Frontal cortex (tissue), 4 donors: Measurements from ENCODE around the gene PPP2R3B. TPM values are rescaled to one million over a fixed set of nuclear protein-coding genes. Genes with fewer than 3 reads are reported as not detected.
"Not testable (repeated sequence)": the region's sequence is repeated elsewhere in the genome, so short reads cannot be mapped to it uniquely, and the experiment has no call there.

Source experiments
- DNase-seq, 2 donors: peaks; one replicate each; pipeline ENCODE4 v3.0.0; 2012; ENCODE audit warnings: low spot score in 2 of 2
- FAIRE-seq: peaks from 2 replicates; lab custom pipeline; 2012; peaks lifted over from hg19 to GRCh38; lab: Jason Lieb, UNC
- total RNA-seq: library from RNA; depleted of rRNA; stranded (reverse); fragments of >200 nt; gene quantifications from one replicate; pipeline ENCODE4 v1.2.3, GENCODE V29; 2014
- donor health status: control.
- donor health status: control.
- donor health status: control.

PPP2R3B gene
- total RNA-seq, 1 donor from 2014 or later = 17.1 TPM

DNA sequence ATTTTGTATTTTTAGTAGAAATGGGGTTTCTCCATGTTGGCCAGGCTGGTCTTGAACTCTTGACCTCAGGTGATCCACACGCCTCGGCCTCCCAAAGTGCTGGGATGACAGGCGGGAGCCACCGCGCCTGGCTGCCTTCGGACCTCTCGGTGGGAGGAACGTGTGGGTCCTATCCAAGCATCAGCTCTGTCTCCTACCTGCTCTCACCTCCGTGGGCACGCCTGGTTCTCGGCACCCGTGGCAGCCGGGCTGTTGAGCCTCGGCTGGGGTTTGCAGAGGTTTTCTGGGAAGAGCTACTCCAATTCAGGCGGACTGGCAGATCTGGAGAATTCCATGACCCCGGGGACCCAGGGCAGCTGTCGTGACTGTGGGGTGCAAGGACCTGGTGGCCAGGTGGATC is 23.6 kb upstream of the PPP2R3B start:
- no peak for DNase-seq
- no peak for FAIRE-seq

DNA sequence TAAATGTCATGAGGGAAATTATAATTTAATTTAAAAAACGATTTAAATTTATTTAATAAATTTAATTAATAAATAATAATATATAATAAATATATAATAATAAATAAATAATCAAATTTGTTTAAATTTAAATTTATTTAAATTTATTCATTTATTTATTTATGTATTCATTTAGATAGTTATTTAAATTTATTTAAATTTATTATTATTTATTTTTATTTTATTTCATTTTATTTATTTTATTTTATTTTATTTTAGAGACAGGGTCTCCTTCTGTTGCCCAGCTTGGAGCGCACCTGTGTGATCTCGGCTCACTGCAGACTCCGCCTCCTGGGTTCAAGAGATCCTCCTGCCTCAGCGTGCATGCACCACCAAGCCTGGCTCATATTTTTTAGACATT is 18.4 kb upstream of the PPP2R3B start:
- FAIRE-seq (peak; percentile 99), DNase-seq (no peak)

DNA sequence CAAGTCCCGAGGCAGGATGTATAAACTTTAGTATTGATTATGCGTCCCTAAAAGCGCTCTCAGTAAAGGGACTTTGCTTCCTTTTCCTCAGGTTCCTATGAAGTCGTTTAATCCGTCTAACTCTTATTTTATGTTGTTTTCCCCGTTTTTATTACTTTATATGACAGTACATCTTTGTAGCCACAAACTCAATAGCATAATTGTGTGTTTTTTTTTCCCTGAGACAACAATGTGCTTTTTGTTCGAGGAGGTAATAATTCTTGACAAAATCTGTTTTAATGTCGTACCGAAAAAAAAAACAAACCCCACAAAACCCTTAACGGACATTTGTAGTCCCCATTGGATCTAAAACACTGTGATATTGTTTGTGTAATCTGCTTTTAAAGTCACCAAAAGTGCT is 17.9 kb upstream of the PPP2R3B start:
- DNase-seq (no peak), FAIRE-seq (no peak)

DNA sequence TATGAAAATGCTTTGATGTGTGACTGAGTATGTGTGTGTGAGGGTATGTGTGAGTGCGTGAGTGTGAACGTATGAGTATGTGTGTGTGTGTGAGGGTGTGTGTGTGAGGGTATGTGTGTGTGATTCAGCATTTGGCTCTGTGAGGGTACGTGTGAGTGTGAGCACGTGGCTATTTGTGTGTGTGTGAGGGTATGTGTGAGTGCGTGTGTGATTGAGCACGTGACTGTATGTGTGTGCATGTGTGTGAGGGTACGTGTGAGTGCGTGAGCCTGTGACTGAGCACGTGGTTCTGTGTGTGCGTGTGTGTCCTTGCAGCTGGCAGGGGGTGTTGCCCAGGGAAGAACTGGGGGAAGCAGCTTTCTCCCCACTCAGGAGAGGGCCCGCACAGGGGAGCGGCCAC is 16.1 kb upstream of the PPP2R3B start:
- FAIRE-seq (no peak), DNase-seq (no peak)

DNA sequence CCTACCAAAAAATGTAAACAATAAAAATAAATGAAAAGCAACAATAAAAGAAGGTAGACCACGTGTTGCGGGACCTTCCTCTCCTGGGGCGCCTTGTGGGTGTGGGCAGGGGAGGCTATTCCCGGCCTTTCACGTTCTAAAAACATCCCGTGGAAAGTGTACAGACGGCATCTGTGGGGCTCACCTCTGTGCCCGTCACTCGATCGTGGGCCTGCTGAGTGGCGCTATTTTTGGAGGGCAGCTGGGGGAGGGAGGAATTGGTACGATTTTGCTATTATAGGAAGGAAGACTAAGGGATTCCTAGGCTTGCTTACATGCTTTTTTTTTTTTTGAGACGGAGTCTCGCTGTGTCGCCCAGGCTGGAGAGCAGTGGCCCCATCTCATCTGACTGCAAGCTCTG is 13.6 kb upstream of the PPP2R3B start:
- DNase-seq (no peak), FAIRE-seq (no peak)

DNA sequence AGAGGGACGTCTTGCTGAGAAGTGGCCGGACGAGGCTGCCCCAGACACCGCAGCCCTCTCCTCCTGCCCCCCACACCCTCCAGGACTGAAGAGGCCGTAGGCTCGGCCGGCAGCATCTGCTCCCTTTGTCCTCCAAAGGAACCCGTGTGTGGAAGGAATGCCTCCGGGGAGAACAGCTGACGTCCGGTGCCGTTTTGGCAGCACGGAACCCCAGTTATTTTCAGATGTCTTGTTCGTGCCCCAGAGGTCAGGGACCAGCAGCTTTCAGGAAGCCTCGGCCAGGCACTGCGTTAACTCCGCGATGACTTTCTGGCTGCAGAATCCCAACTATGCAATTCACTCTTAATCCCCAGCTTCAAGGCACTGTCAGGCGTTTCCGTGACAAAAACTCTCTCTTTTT is 10.9 kb upstream of the PPP2R3B start:
- FAIRE-seq = no peak
- no peak for DNase-seq

DNA sequence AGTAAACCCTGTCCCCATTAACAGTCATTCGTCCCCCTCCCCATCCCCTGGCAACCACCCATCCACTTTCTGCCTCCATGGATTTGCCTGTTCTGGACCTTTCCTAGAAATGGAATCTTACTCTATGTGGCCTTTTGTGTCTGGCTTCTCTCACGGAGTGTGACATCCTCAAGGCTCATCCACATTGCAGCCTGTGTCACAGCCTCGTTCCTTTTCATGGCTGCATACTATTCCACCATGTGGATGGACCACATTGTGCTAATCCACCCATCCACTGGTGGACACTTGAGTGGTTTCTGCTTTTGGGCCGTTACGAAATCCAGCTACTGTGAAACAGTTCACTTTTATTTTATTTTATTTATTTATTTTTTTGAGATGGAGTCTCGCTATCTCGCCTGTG is 8.1 kb upstream of the PPP2R3B start:
- FAIRE-seq = no peak
- DNase-seq = no peak

DNA sequence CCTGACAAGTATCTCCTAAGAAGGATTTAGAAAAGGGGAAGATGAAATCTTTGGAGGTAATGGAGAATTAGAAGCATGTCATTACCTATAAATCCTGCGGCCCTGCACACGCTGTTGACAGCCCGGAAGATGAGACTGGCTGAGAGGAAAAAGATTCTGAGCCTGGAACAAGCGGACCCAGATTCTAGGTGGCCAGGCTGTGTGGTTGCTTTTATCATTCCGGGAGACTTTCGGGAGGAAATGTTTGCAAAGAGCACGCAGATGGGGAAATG is 5.8 kb upstream of the PPP2R3B start:
- FAIRE-seq (no peak), DNase-seq (no peak)

DNA sequence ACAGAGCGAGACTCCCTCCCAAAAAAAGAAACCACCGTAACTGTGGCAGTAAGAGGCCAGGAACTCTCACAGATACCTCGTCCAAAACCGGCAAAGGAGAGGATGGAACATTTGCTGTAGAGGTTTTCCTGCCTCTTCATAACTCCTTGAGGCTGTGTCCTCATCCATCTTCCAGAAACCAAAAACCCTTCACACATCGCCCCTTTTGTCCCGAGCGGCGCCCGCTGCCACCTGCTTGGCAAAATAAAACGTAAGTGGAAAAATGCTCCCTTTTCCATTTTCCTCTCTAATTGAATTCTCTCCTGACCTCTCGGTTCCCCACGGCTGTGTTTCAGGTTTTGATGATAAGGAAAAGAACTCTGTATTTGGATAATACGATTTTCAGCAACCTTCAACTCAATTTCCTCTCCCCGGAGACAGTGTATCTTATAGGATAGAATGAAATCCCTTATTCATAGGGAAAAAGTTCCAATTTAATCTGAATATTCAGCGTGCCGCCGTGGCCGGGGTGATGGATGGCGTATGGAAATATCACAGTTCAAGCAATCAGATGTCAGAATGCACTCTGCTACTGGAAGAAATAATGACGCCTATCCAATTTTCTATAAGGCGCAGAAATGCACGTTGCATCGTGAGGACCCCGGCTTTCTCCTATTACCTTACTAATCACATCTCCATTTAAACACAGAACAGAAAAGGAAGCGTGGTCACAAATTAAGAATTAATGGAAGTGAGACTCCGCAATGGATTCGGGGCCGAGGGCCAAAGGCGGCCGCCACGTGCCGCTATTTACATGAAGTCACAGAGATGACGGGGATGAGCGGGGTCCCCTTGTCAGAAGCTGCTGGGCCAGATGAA is 5.2 kb upstream of the PPP2R3B start:
- FAIRE-seq (no peak), DNase-seq (no peak)

DNA sequence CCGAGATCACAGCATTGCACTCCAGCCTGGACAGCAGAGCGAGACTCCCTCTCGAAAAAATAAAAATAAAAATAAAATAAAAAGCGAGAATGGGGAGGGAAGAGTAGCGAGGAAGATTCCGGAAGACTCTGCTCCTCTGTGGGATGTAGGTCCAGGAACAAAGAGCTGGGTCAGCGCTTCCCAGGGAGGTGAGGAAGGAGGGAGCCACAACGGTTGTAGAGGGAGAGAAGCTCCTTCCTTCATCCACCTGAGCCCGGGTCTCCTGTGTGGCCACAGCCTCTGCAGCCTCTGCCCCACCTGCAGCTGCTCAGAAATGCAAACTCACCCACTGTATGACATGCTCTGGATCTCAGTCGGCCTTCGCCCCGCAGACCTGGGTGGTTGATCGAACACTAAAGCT is 3.8 kb upstream of the PPP2R3B start:
- FAIRE-seq (no peak), DNase-seq (no peak)

DNA sequence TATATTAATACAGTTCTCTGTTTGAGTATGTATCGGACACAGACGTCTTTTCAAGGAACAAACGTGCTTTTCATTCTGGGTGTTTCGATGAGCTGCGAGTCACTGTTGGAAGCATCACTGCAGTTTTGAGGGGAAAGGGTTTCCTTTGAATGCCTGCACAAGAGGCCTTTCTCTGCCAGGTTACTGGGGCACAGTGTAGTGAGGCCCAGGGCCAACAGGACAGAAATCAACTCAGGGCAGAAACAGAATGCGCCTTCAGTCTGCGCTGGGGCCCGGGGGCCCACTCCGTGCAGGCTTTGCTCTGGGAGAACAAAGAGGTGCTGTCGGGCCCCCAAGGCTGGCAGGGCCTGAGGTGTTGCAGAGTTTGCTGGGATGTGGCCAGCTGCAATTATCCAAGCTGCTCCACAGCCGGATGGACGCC is 2.3 kb upstream of the PPP2R3B start:
- FAIRE-seq (peak; percentile 58), DNase-seq (no peak)

DNA sequence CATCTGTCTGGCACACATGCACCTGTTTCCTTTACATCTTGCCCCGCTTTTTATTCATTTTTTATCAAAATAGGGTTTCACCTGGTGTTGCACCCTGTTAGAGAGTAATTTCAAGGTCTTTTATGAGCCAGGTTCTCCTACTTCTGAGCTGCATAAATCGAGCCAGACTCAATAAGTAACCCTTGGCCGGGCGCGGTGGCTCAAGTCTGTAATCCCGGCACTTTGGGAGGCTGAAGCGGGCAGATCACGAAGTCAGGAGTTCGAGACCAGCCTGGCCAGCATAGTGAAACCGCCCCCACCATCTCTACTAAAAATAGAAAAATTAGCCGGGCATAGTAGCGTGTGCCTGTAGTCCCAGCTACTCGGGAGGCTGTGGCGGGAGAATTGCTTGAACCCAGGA is 1.0 kb upstream of the PPP2R3B start:
- DNase-seq (no peak), FAIRE-seq (no peak)

DNA sequence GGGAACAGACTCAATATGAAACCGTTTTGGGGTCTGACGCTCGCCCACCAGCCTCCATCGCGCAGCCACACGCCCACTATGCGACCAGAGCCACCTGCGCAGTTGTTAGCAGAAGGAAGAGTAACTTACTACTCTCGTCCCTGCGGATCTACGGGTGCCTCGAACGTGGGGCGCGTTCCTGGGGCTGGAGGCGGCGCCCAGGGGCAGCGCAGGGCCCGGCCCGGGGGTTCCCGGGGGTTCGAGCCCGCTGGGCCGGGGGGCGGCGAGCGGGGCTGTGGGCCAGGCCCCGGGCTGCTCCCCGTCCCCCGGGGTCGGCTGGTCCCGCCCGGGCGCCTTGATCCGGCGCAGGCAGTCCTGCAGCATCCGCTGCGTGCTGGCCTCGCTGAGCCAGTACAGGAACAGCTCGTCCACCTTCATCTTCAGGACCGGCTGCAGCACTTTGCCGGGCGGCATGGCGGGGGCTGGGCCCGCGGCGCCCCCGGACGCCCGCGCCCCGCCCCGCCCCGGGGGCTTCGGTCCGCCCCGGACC is 404 bp downstream of the PPP2R3B start:
- FAIRE-seq (no peak), DNase-seq (no peak)

DNA sequence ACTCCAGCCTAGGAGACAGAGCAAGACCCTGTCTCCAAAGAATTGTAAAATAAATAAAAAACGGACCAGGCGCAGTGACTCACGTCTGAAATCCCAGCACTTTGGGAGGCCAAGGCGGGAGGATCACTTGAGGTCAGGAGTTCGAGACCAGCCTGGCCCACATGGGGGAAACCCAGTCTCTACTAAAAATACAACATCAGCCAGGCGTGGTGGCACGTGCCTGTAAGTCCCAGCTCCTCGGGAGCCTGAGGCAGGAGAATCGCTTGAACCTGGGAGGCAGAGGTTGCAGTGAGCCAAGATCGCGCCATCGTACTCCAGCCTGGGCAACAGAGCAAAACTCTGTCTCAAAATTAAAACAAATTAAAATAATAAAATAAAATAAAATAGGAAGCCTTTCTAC is 971 bp downstream of the PPP2R3B start:
- FAIRE-seq, DNase-seq: not testable (repeated sequence)

DNA sequence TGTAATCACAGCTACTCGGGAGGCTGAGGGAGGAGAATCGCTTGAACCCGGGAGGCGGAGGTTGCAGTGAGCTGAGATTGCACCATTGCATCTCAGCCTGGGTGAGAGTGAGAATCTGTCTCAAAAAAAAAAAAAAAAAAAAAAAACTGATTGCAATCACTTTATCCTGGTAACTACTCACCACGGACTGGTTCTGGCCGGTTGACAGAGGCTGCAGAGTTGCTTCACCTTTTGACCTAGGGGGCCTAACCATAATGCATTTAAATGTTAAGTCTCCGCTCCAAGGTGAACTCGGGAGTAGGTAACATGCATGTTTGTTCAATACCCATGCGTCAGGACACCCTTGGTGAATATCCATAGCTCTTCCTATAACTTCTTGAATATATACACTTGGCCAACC is 1.8 kb downstream of the PPP2R3B start:
- DNase-seq (no peak), FAIRE-seq (no peak)

DNA sequence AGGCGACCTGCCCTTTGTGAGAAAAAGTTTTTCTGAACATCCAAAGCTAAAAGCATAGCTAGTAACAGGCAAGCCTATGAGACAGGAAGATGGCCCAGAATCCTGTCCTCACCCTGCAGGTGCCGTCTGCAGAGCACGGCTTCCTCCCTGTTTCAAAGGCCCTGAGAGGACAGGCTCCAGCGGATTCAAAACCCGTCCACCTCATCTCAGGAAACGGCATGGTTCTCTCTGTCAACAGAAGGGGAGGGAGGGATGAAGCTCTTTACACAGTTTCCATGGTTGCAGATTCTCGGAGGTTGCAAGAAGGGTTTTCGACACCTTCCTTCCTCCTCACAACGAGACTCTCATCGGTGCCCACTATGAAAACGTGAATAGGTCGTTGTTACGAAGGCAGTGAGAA is 8.3 kb downstream of the PPP2R3B start:
- no peak for DNase-seq

DNA sequence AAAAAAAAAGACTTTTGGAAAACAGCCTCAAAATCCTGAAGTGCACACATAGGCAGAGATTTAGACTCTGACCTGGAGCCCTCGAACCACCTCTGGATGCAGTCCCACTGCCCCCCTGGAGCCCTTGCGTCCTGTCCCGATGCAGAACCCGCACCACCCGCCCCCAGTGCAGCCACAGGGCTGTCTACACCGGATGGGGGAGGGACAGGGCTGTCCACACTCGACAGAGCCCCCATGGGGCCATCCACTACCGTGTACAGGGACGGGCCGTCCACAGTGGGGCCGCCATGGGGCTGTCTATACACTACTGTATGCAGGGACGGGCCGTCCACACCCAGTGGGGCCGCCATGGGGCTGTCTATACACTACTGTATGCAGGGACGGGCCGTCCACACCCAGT is 10.5 kb downstream of the PPP2R3B start:
- DNase-seq, FAIRE-seq: not testable (repeated sequence)

More for the DNA sequence above, 8.3 kb downstream of the PPP2R3B start:
- no peak for FAIRE-seq

DNA sequence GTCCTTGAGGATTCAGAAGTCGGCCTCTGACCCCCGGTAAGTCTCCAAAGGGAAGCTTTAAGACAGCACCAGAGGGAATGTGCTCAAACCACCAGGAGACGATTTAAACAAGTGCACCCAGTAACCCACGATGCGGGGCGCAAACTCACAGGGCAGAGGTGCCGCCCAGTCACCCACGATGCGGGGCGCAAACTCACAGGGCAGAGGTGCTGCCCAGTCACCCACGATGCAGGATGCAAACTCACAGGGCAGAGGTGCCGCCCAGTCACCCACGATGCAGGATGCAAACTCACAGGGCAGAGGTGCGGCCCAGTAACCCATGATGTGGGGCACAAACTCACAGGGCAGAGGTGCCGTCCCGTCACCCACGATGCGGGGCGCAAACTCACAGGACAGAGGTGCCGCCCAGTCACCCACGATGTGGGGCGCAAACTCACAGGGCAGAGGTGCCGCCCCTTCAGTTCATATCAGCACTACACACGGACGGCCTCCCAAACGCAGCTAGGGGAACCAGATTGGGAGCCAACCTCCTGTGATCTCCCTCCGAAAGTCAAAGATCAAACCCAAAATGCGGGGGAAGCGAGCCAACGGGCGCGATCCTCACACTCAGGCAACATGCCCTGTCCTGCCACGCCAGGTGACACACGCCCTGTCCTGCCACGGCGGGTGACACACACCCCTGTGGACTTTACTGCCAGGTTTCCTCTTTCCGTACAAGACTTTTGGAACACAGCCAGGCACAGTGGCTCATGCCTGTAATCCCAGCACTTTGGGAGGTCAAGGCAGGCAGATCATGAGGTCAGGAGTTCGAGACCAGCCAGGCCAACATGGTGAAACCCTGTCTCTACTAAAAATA is 11.3 kb downstream of the PPP2R3B start:
- no peak for DNase-seq
- FAIRE-seq = no peak

DNA sequence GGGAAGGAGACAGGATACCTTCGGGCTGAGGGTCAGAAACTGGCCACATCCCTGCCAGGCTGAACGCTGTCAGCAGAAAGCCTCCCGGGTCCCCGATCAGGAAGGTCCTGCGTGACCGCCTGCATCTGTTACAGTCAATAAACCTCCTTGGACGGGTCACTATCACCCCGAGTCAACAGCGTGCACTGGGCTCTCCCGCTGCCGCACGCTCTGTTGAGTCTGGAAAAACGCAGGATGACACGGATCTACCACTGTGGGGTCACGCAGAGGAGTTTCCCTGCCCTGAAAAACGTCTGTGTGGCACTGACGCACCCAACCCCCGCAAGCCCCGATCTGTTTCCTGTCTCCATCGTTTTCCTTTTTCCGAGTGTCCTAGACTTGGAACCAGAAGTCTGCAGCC is 12.1 kb downstream of the PPP2R3B start:
- FAIRE-seq (no peak), DNase-seq (no peak)

DNA sequence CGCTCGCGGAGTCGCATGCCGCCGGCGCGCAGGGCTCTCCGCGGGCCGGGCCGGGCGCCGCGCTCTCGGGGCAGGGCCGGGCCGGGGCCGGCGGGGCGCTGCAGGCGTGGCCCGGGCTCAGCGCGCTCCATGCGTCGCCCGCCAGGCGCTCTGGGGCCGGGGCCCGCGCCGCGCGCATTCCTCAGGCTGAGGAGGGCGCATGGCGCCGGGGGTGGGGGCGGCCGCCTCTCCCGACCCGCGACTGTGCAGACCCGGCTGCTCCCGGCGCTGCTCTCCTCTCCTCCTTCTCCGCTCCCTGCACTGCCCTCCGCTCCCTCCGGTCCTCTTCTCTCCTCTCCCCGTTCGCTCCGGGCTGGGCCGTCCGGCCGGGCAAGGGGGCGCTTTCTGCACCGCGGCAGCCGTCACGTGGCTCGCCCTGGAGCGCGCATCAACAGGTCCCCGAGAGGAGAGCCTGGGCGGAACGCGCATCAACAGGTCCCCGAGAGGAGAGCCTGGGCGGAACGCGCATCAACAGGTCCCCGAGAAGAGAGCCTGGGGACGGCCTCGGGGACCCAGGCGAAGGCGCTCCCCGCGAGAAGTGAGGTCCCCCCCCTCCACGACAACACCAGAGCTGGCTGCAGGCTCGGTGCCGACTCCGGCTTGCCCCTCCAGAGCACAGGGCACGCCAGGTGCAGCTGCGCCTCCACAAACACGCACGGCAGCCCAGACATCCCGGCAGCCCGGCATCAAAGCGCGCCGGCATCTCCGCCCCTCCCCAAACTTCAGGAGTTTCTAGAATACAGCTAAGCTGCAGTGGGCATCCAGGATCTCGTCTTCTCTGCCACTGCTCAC is 12.9 kb downstream of the PPP2R3B start:
- no peak for FAIRE-seq
- DNase-seq = no peak
